D721Med (cell line): ENCODE measurements around the gene FMN1.
A peak's percentile ranks its signal among the peaks of the same experiment; 100 is the strongest.

Experiments
- DNase-seq: peaks from one replicate; pipeline ENCODE4 v3.0.0; 2011; ENCODE audit warnings: low spot score; ENCODE audit not compliant: insufficient read length
- FAIRE-seq: peaks from 2 replicates; lab custom pipeline; 2011; peaks lifted over from hg19 to GRCh38; lab: Jason Lieb, UNC
- CTCF ChIP-seq: IDR thresholded peaks from 2 replicates; pipeline ENCODE4 v1.5.1; 2012; ENCODE audit warnings: mild to moderate bottlenecking, control low read depth; ENCODE audit not compliant: insufficient read depth; ENCODE audit errors: missing control alignments

The FMN1 gene

GRCh38 chr15:32986147-32986546 is 208.4 kb downstream of the FMN1 start:
- TF ChIP-seq CTCF, result no peak
- DNase-seq (no peak), FAIRE-seq (no peak)

- TF ChIP-seq CTCF, result no peak
- FAIRE-seq (peak; percentile 84), DNase-seq (no peak)
Observed at GRCh38 chr15:32983679-32984078, 210.8 kb downstream of the FMN1 start.

GRCh38 chr15:32982001-32982400 is 212.5 kb downstream of the FMN1 start:
- no peak for FAIRE-seq
- no peak for DNase-seq
- TF ChIP-seq CTCF, result no peak

- DNase-seq, result no peak
- FAIRE-seq, result no peak
- TF ChIP-seq CTCF, result no peak
Observed at GRCh38 chr15:32981536-32981935, 213.0 kb downstream of the FMN1 start.

- TF ChIP-seq CTCF, result no peak
- FAIRE-seq, result no peak
- no peak for DNase-seq
Observed at GRCh38 chr15:32979710-32980109, 214.8 kb downstream of the FMN1 start.

GRCh38 chr15:32977506-32977905 is 217.0 kb downstream of the FMN1 start:
- TF ChIP-seq CTCF, result no peak
- FAIRE-seq (no peak), DNase-seq (no peak)

- FAIRE-seq, result no peak
- TF ChIP-seq CTCF, result no peak
- DNase-seq, result no peak
Observed at GRCh38 chr15:32974691-32975090, 219.8 kb downstream of the FMN1 start.
